T-cell (primary cell): Measurements from ENCODE around the gene FNDC10. TPM values are rescaled to one million over a fixed set of nuclear protein-coding genes. Genes with fewer than 3 reads are reported as not detected.
A peak's percentile ranks its signal among the peaks of the same experiment; 100 is the strongest.
"Not testable (repeated sequence)": the region's sequence is repeated elsewhere in the genome, so short reads cannot be mapped to it uniquely, and the experiment has no call there.

ENCODE experiments used
- ATAC-seq, 4 experiments: fragments of 200-7000 bp in 3 of 4; fragments of 150-1000 bp in 1 of 4; cut with Tn5 transposase; replicated peaks in 1 of 4; 1 replicate in 3 of 4; 2 replicates in 1 of 4; pipeline ENCODE4 v1.10.0; 2021; ENCODE audit warnings: moderate library complexity in 3 of 4, mild to moderate bottlenecking in 2 of 4, moderate number of reproducible peaks in 1 of 4
- CTCF ChIA-PET, 2 donors: fragments of 300-600 bp; sonication (Branson Sonifier 250); formaldehyde crosslinking; loops; one replicate each; lab custom pipeline; 2022; ENCODE audit warnings: antibody characterized with exemption in 2 of 2; lab: Charles Lee
- POLR2A ChIA-PET, 2 donors: fragments of 300-600 bp; sonication (Branson Sonifier 250); formaldehyde crosslinking; loops; one replicate each; lab custom pipeline; 2022; ENCODE audit warnings: antibody characterized with exemption in 2 of 2; lab: Charles Lee
- DNase-seq, 35 experiments: peaks; one replicate each; pipeline versions ENCODE4 v3.0.0 to v3.0.0-alpha.2; 2013 to 2023
- H3K27ac ChIP-seq: one replicate; pipeline ENCODE4 v1.5.1; 2013; ENCODE audit warnings: low read length
- H3K27me3 ChIP-seq, 2 experiments: replicated peaks in 1 of 2; 1 replicate in 1 of 2; 2 replicates in 1 of 2; pipeline versions ENCODE4 v1.6.1 to v1.7.0; 2013; ENCODE audit warnings: low read length in 1 of 2, mixed read lengths in 1 of 2; ENCODE audit not compliant: control insufficient read depth in 2 of 2, insufficient read depth in 2 of 2; ENCODE audit errors: extremely low read depth in 1 of 2
- H3K36me3 ChIP-seq, 2 donors: 1 replicate in 1 of 2; 2 replicates in 1 of 2; pipeline versions ENCODE4 v1.6.1 to v1.7.0; 2013; ENCODE audit warnings: low read length in 1 of 2; ENCODE audit not compliant: control insufficient read depth in 2 of 2, insufficient read depth in 1 of 2; ENCODE audit errors: extremely low read depth in 1 of 2
- H3K4me1 ChIP-seq, 2 experiments: 1 replicate in 1 of 2; 2 replicates in 1 of 2; pipeline versions ENCODE4 v1.6.1 to v1.7.0; 2013; ENCODE audit warnings: low read length in 2 of 2, mixed read lengths in 1 of 2; ENCODE audit not compliant: insufficient read depth in 2 of 2, control insufficient read depth in 1 of 2; ENCODE audit errors: extremely low read depth in 1 of 2
- H3K4me3 ChIP-seq, 2 donors: 1 replicate in 1 of 2; 2 replicates in 1 of 2; pipeline versions ENCODE4 v1.5.1 to v1.7.0; 2013; ENCODE audit warnings: mild to moderate bottlenecking in 2 of 2, low read length in 1 of 2, moderate library complexity in 1 of 2; ENCODE audit not compliant: control insufficient read depth in 1 of 2; ENCODE audit errors: extremely low read depth in 1 of 2
- H3K9me3 ChIP-seq: 2 replicates; pipeline ENCODE4 v1.7.0; 2013
- H3K27ac Mint-ChIP-seq, 2 donors: one replicate each; pipeline ENCODE4 v1.8.0; 2020 to 2021; ENCODE audit warnings: mild to moderate bottlenecking in 2 of 2, mixed read lengths in 2 of 2
- H3K27me3 Mint-ChIP-seq, 2 donors: one replicate each; pipeline ENCODE4 v1.8.0; 2021 to 2022; ENCODE audit warnings: mixed read lengths in 2 of 2
- H3K36me3 Mint-ChIP-seq: one replicate; pipeline ENCODE4 v1.8.0; 2021; ENCODE audit warnings: mixed read lengths
- H3K4me1 Mint-ChIP-seq, 3 donors: one replicate each; pipeline ENCODE4 v1.8.0; 2020 to 2022; ENCODE audit warnings: mixed read lengths in 3 of 3, mild to moderate bottlenecking in 1 of 3
- H3K4me3 Mint-ChIP-seq, 3 donors: one replicate each; pipeline ENCODE4 v1.8.0; 2020 to 2022; ENCODE audit warnings: mild to moderate bottlenecking in 3 of 3, mixed read lengths in 3 of 3, moderate library complexity in 3 of 3
- H3K9me3 Mint-ChIP-seq, 3 donors: one replicate each; pipeline ENCODE4 v1.8.0; 2020 to 2022; ENCODE audit warnings: mixed read lengths in 3 of 3
- WGBS: methylation state at CpG from one replicate; pipeline ENCODE4 v1.1.5; 2013; ENCODE audit warnings: missing lambda C conversion rate; ENCODE audit not compliant: insufficient coverage; 5-methylcytosine and 5-hydroxymethylcytosine counted together
- total RNA-seq, 35 experiments: library from RNA in 6 of 35; stranded (reverse) in 6 of 35; fragments of 120-200 nt in 1 of 35; gene quantifications; one replicate each; pipeline versions ENCODE4 v1.2.1 to v1.2.4 and lab custom pipeline; 2013 to 2026

FNDC10 gene
- total RNA-seq, 5 donors from 2014 or later (not counting 1 experiment from before 2014, with no cell fraction given) = 2.1 to 6.3 (median 5.9) TPM

DNA sequence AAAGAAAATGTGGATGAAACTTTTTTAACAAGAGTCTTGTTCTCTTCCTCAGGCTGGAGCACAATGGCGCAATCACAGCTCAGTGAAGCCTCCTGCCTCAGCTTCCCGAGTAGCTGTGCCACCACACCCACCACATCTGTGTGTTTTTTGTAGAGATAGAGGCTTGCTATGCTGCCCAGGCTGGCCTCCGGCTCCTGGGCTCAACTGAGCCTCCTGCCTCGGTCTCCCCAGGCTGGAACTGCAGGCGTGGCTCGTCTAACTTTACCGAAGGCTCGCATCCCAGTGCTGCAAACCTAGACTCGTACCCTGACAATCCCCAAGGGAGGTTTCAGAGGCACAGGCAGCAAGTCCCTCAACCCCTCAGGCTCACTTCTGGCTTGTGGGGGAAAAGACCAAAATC, 39.8 kb downstream of the FNDC10 start:
- Mint-ChIP-seq H3K4me1 (peaks cover 9 to 18% (median 11%) of the 10 kb centered on the region in 3 donors), H3K4me3 (no peak overlapping the region), H3K36me3 (peaks cover 24% of the 10 kb centered on the region), H3K27me3 (no peaks in the 10 kb centered on the region), H3K9me3 (no peaks in the 10 kb centered on the region), H3K27ac (no peak overlapping the region)
- Histone ChIP-seq H3K4me1 (no peaks in the 10 kb centered on the region), H3K27ac (no peak overlapping the region), H3K27me3 (no peaks in the 10 kb centered on the region), H3K9me3 (no peaks in the 10 kb centered on the region), H3K4me3 (no peak overlapping the region), H3K36me3 (peaks cover 23 to 37% of the 10 kb centered on the region in 2 donors)
- DNase-seq = no peak
- no peak for ATAC-seq
- CTCF ChIA-PET = no interaction called here
- POLR2A ChIA-PET = interaction anchor here in 1 of 2 donors (0.6 kb wide), 1 partner anchor 234 kb away, joined by 3 read pairs; no protein-coding TSS in a partner anchor
- 98% methylated on average over 7 of the region's 9 CpGs for WGBS

DNA sequence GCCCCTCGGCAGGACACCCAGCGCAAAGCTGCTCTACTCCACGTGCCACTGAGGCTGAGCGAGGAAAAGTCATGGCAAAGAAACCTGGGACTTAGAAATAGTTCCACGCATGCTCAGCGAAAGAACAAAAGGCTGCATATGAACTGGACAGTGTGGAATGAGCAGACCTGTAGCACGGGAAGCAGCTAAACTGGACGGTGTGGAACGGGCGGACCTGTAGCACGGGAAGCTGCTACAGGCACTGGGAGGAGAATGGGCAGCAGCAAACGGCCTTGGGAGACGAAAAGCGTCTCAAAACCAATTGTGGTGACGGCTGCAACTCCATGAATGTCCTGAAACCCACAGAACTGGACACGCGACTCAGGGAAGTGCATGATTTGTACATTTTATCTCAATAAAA, 40.9 kb downstream of the FNDC10 start:
- Histone ChIP-seq H3K9me3 (no peaks in the 10 kb centered on the region), H3K36me3 (peaks cover 18 to 28% of the 10 kb centered on the region in 2 donors), H3K27ac (no peak overlapping the region), H3K4me3 (no peak overlapping the region), H3K27me3 (no peaks in the 10 kb centered on the region), H3K4me1 (no peaks in the 10 kb centered on the region)
- 96% methylated on average over 17 of the region's 17 CpGs for WGBS
- no peak for DNase-seq
- Mint-ChIP-seq H3K27me3 (no peaks in the 10 kb centered on the region), H3K9me3 (no peaks in the 10 kb centered on the region), H3K4me3 (no peak overlapping the region), H3K4me1 (peaks cover 6 to 11% (median 7%) of the 10 kb centered on the region in 3 donors), H3K27ac (no peak overlapping the region), H3K36me3 (peaks cover 15% of the 10 kb centered on the region)
- ChIA-PET POLR2A (no interaction called here), CTCF (no interaction called here)
- no peak for ATAC-seq

DNA sequence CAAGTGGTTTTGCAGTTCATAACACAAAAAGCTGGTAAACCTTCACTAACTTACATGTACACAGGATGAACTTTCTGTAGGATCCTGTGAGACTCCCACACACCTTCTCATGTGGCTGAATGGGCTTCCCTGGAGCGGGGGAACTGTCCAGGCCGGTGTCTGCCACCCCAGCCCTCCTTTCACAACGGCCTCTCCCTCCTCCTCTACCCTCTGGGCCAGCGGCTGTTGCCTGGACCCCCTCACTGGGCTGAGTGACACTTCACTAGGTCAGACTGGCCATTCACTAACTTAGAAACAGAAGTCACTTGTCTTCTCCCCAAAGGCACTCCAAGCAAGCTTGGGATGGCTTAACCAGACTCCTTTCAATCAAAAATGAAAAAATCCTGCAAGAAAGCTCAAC, 41.3 kb downstream of the FNDC10 start:
- Mint-ChIP-seq H3K36me3 (peaks cover 11% of the 10 kb centered on the region), H3K27me3 (no peaks in the 10 kb centered on the region), H3K4me1 (peaks cover 4 to 11% (median 7%) of the 10 kb centered on the region in 3 donors), H3K4me3 (no peak overlapping the region), H3K9me3 (no peaks in the 10 kb centered on the region), H3K27ac (no peak overlapping the region)
- peak in 1 of 4 experiments; percentile 13 for ATAC-seq
- Histone ChIP-seq H3K36me3 (peaks cover 17 to 24% of the 10 kb centered on the region in 2 donors), H3K9me3 (no peaks in the 10 kb centered on the region), H3K4me1 (no peaks in the 10 kb centered on the region), H3K27ac (no peak overlapping the region), H3K4me3 (no peak overlapping the region), H3K27me3 (no peaks in the 10 kb centered on the region)
- WGBS = 75% methylated on average over 4 of the region's 4 CpGs
- DNase-seq = no peak
- CTCF ChIA-PET = interaction anchor here in 1 of 2 donors (0.6 kb wide), 1 partner anchor 17 kb away, joined by 3 read pairs; no protein-coding TSS in a partner anchor
- POLR2A ChIA-PET = interaction anchor here in 1 of 2 donors (0.6 kb wide), 1 partner anchor 560 kb away, joined by 4 read pairs; no protein-coding TSS in a partner anchor

DNA sequence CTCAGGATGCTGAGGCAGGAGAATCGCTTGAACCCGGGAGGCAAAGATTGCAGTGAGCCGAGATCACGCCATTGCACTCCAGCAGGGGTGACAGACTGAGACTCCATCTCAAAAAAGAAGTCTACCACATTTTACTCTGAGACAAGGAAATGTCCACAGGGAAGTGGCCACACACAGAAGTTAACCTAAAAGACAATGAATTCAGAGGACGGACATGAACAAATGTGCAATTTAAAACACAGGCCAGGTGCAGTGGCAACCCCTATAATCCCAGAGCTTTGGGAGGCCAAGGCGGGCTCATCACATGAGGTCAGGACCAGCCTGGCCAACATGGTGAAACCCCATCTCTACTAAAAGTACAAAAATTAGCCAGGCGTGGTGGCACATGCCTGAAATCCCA, 42.2 kb downstream of the FNDC10 start:
- ATAC-seq, POLR2A ChIA-PET, H3K27me3 ChIP-seq, H3K4me3 Mint-ChIP-seq, H3K4me3 ChIP-seq, H3K27ac Mint-ChIP-seq, H3K9me3 ChIP-seq, H3K27me3 Mint-ChIP-seq, DNase-seq, H3K27ac ChIP-seq, CTCF ChIA-PET, H3K4me1 ChIP-seq, H3K36me3 Mint-ChIP-seq, H3K9me3 Mint-ChIP-seq: not testable (repeated sequence)
- H3K36me3 ChIP-seq = peaks cover 14 to 15% of the 10 kb centered on the region in 2 donors
- 98% methylated on average over 6 of the region's 7 CpGs for WGBS
- peaks cover 4 to 11% (median 7%) of the 10 kb centered on the region in 3 donors for H3K4me1 Mint-ChIP-seq

DNA sequence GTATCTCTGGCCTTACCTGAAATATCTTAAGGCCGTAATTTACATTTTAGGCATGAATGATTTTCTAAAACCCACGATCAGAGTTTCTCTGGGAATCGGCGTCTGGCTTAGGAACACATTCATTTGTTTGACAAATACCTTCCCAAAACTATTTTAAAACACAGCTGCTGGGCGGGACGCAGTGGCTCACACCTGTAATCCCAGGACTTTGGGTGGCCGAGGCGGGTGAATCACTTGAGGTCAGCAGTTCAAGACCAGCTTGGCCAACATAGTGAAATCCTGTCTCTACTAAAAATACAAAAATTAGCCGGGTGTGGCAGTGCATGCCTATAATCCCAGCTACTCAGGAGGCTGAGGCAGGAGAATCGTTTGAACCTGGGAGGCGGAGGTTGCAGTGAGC, 43.0 kb downstream of the FNDC10 start:
- not testable (repeated sequence) for H3K9me3 Mint-ChIP-seq, H3K36me3 Mint-ChIP-seq, H3K27ac Mint-ChIP-seq, ATAC-seq, H3K27ac ChIP-seq, DNase-seq, H3K4me3 Mint-ChIP-seq, H3K4me1 ChIP-seq, H3K9me3 ChIP-seq, H3K4me1 Mint-ChIP-seq, H3K27me3 Mint-ChIP-seq, H3K4me3 ChIP-seq, H3K27me3 ChIP-seq, H3K36me3 ChIP-seq
- ChIA-PET CTCF (interaction anchor here in 1 of 2 donors (0.6 kb wide), 1 partner anchor 219 kb away, joined by 5 read pairs; no protein-coding TSS in a partner anchor), POLR2A (interaction anchor here in 1 of 2 donors (0.6 kb wide), 1 partner anchor 128 kb away, joined by 7 read pairs; no protein-coding TSS in a partner anchor)
- WGBS = 95% methylated on average over 8 of the region's 11 CpGs

DNA sequence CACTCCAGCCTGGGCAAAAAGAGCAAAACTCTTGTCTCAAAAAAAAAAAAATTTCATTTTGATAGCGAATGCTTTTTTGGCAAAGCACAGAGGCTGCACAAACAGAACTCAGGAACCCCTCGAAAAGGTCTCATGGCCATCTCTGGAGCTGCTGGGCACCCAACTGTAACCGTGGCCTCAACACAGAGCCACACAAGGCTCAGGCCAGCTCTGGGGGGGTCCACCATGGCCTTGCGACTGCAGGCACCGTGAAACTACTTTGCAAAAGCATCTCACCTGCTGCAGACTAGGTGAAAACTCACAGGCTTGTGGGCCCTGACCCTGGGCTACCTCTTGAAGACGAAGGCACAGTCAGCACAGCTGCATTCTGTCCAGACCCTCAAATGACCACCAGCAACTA, 43.4 kb downstream of the FNDC10 start:
- peaks cover 5 to 9% (median 6%) of the 10 kb centered on the region in 3 donors for H3K4me1 Mint-ChIP-seq
- Histone ChIP-seq H3K9me3 (no peaks in the 10 kb centered on the region), H3K27ac (no peak overlapping the region), H3K27me3 (no peaks in the 10 kb centered on the region), H3K4me1 (peaks cover 0 to 2% of the 10 kb centered on the region in 2 experiments), H3K4me3 (no peak overlapping the region), H3K36me3 (peaks cover 3 to 6% of the 10 kb centered on the region in 2 donors)
- ATAC-seq = no peak
- ChIA-PET POLR2A (no interaction called here), CTCF (no interaction called here)
- 98% methylated on average over 6 of the region's 6 CpGs for WGBS
- no peaks in the 10 kb centered on the region for H3K27me3 Mint-ChIP-seq
- H3K27ac Mint-ChIP-seq = no peak overlapping the region
- no peak overlapping the region for H3K4me3 Mint-ChIP-seq
- DNase-seq = no peak
- no peaks in the 10 kb centered on the region for H3K36me3 Mint-ChIP-seq
- no peaks in the 10 kb centered on the region for H3K9me3 Mint-ChIP-seq
